Suprapubic skin (tissue), 4 donors: ENCODE measurements around the gene MAP3K1.

Experiments
- EP300 ChIP-seq: sonication (generic); formaldehyde crosslinking; IDR thresholded peaks from one replicate; pipeline ENCODE4 v1.6.1; 2017; ENCODE audit warnings: antibody characterized with exemption
- POLR2A ChIP-seq, 2 donors: fragments of 450-650 bp; IDR thresholded peaks; one replicate each; pipeline ENCODE4 v1.6.1; 2017; ENCODE audit warnings: antibody characterized with exemption in 2 of 2, mild to moderate bottlenecking in 2 of 2, moderate library complexity in 2 of 2
- POLR2AphosphoS5 ChIP-seq, 3 donors: sonication (generic); formaldehyde crosslinking; IDR thresholded peaks; one replicate each; pipeline ENCODE4 v1.6.1; 2017; ENCODE audit warnings: antibody characterized with exemption in 3 of 3
- TF ChIP-seq, protein P1 (sequence below), 2 donors: fragments of 200-600 bp in 1 of 2; fragments of 450-650 bp in 1 of 2; sonication (generic) in 1 of 2; IDR thresholded peaks; one replicate each; pipeline ENCODE4 v1.5.1; 2016 to 2019; ENCODE audit warnings: antibody characterized with exemption in 2 of 2, mild to moderate bottlenecking in 1 of 2, moderate library complexity in 1 of 2

DNA sequence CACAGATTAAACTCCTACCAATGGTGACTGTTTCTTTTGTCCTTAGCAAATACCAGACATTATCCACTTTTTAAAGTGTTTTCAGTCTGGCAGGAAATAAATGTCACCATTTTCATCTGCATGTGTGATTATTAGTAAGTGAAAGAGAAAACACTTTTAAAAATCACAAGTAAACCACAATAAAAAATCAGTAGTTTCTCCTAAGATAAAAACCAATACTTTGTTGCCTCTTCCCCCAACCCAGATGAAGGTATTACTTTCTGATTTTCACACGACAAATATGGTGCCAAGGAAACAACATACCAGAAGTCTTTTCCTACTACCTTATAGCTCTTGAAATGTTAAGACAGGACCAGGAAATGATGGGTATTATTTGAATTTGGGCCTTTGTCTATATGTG, 11.5 kb upstream of the MAP3K1 start:
- TF ChIP-seq, protein P1, sequence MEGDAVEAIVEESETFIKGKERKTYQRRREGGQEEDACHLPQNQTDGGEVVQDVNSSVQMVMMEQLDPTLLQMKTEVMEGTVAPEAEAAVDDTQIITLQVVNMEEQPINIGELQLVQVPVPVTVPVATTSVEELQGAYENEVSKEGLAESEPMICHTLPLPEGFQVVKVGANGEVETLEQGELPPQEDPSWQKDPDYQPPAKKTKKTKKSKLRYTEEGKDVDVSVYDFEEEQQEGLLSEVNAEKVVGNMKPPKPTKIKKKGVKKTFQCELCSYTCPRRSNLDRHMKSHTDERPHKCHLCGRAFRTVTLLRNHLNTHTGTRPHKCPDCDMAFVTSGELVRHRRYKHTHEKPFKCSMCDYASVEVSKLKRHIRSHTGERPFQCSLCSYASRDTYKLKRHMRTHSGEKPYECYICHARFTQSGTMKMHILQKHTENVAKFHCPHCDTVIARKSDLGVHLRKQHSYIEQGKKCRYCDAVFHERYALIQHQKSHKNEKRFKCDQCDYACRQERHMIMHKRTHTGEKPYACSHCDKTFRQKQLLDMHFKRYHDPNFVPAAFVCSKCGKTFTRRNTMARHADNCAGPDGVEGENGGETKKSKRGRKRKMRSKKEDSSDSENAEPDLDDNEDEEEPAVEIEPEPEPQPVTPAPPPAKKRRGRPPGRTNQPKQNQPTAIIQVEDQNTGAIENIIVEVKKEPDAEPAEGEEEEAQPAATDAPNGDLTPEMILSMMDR (IDR thresholded peaks at IDR 0.05), result no peak
- TF ChIP-seq POLR2A (IDR thresholded peaks at IDR 0.05), result no peak
- no peak for TF ChIP-seq EP300
- no peak for TF ChIP-seq POLR2AphosphoS5 (IDR thresholded peaks at IDR 0.05)
